GM21737 (cell line): Measurements from ENCODE around the gene RARA.

ENCODE experiments used
- ATAC-seq: cut with Tn5 transposase; IDR thresholded peaks from one replicate; pipeline ENCODE4 v1.9.1; 2021; ENCODE audit warnings: mild to moderate bottlenecking, moderate library complexity; ENCODE audit not compliant: unreplicated experiment

The RARA gene

DNA sequence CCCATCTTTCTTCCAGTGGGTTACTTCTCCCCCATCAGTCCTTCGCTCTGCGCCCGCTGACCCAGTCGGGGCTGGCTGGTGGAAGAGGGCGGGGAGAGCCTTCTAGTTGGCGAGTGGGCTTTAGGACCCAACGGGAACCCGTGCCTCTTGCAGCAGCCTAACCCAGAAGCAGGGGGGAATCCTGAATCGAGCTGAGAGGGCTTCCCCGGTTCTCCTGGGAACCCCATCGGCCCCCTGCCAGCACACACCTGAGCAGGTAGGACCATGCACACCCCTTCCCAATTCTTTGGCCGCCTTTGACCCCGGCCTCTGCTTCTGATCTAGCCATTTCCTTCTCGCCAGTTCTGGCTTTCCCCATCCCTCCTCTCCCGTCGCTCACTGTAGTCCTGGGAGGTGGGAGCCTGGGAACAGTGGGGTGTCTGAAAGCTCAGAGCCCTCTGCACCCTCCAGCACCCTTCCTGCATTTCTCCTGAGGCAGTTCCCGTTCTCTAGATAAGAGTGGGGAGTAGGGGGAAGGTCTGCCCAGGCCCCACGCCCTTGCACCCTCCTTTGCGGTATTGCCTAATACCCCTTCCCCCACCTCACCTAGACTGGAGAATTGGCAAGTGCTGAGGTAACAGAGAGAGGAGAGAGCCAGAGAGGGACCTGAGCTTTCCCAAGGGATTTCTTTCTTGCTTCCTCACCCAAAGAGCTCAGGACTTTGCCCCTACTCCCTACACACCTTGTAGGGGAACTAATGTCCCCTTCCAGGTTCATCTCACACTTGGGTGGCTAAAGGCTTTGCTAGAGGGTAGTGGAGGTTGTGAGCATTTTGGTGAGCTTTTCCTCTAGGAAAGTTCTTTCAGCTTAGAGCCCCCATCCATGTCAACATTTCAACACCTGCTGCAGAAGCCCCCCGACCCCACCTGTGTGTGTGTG, at the start of gene RARA:
TSS of gene RARA (plus strand) at position 150 of the 918 bp plus-strand sequence. CDS start 22,039 bp downstream, outside the sequence.
- ATAC-seq: no peak

DNA sequence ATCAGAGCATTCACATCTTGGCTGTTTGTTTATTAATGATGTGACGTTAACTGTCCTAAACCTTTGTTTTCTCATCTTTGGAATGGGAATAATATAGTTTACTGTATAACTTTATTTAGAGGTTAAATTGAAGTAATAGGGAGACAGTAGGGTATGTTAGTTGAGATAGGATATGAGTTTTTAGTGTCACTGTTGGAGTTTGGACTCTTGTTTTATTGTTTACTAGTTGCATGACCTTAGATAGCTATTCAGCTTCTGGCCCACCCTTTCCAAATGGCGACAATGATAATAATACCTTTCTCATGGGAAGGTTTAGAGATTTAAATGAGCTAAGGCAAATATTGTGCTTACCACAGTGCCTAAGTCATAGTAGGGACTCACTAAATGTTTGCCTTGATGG, 49.5 kb upstream of the RARA start:
- ATAC-seq: no peak

DNA sequence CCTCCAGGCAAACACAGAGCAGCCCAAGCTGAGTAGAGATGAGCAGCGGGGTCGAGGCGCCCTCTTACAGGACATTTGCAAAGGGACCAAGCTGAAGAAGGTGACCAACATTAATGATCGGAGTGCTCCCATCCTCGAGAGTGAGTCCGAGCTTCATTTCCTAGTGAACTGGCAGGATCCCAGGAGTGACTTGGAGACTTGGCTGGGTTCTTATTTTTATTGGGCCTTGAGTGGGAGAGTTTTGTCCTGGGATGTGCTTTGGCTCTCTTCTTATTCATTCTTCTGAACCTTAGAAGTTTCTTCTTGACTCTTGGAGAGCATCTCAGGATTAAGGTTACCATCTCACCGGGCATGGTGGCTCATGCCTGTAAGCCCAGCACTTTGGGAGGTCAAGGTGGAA, 48.5 kb upstream of the RARA start:
- ATAC-seq: no peak

DNA sequence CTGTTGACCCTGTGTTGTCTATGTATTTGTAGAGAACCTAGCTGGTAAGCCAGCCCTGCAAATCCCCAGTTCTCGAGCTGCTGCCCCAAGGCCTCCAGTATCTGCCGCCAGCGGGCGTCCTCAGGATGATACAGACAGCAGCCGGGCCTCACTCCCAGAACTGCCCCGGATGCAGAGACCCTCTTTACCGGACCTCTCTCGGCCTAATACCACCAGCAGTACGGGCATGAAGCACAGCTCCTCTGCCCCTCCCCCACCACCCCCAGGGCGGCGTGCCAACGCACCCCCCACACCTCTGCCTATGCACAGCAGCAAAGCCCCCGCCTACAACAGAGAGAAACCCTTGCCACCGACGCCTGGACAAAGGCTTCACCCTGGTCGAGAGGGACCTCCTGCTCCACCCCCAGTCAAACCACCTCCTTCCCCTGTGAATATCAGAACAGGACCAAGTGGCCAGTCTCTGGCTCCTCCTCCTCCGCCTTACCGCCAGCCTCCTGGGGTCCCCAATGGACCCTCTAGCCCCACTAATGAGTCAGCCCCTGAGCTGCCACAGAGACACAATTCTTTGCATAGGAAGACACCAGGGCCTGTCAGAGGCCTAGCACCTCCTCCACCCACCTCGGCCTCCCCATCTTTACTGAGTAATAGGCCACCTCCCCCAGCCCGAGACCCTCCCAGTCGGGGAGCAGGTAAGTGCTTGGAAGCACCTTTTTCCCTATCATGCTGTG, 44.4 kb upstream of the RARA start:
- no peak for ATAC-seq

DNA sequence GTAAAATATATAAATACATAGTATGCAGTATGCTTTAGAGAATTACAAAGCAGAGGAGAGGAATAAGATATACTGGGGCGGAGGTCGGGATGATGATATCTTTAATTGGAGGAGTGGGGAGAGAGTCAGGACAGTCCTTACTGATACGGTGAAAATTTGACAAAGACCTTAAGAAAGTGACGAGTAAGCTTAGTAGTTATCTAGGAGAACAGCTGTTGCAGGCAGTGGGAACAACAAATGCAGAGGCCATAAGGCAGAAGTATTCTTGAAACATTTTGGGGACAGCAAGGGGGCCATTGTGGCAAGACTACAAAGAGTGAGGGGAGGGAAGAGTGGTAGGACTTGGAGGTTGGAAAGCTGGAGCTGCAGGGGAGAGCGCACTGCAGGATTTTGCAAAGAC, 43.6 kb upstream of the RARA start:
- ATAC-seq: no peak

DNA sequence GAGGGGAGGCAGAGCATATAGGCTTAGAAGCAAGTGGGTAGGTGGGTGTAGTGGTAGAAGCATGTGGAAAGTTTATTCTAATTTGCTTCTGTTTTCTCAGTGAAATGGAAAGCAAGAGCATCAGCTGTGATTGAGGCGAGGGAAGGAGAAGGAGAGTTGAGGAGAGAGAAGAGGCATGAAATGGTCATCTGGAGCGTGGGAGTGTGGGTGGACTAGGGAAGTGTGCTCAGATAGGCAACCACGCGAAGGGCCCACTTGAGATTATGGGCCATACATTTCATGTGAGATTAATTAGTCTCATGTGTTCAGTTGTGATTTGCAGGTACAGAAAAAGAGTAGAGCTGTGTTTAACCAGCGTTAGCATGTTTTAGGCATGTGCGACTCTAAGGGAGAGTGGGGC, 42.1 kb upstream of the RARA start:
- ATAC-seq: no peak

DNA sequence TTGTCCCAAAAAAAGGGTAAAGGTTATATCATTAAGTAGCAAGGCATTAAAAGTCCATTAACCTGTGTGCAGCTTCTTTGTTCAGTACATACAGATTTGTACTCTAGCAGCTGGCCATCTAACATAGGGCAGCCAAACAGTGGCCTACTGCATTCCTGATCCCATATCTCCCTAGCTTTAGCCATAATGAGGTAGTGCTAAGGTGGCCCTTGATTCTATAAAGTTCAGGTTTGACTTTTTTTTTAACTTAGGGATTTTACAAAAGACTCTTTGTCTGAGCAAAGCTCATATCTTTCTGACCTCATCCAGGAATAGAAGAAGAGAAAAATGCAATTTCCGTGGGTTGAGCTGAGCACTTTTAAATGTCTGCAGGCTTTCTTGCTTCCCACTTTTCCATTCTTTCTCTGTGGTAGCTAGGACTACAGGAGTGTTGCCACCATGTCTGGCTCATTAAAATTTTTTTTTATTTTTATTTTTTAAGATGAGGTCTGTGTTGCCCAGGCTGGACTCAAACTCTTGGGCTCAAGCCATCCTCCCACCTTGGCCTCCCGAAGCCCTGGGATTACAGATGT, 40.8 kb upstream of the RARA start:
- no peak for ATAC-seq

DNA sequence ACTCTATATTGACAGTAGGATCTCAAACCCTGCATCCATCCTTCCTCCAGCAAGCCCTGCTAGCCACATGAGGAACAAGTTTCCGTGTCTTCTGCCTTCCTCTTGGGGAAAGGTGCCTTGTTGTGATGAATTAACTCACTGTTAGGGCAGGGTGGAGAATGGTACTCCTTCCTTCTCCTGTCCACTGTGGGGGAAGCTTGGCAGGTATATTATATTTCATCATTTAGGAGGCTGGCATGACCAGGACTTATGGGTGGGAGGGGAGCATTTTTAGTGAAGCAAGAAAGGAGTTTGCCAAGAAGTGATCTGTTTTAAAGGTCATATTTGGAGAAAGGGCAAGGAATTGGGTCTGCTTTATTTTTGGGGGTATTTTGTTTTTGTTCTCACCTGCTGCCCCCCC, 30.6 kb upstream of the RARA start:
- ATAC-seq: no peak

DNA sequence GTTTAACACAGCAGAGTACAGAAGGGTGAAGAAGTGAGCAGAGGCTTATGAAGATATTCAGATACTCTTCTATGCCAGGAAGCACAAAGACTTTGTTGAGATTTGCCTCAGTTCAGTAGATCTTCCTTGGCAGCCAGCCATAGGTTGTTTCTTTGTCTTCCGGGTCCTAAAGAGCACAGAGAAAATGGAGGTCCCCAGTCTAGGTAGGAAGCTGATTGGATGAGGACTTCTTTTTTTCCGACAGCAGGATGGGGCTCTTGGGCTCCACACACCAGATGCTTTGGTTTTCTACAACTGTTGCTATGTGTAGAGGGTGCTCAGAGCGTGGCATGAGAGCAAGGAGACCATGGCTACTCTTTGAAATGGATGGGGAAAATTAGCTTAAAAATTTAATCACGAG, 29.6 kb upstream of the RARA start:
- no peak for ATAC-seq

DNA sequence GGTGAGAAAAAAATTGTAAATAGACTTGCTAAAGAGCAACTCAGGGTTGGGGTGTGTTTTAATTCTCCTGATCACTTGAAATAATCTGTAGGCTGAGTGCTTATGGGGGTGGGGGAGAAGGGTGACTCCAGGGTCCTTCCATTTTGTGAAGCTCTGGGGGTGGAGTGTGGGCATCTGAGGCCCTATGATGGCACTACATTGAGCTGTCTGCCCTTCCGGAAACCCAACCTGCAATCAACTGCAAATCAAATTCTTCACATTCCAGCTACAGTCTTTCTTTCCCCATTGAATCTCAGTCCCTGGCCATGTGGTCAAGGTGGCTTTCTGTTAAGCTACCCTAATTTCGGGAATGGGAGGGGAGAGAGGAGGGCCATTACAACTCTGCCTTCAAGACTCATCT, 27.3 kb upstream of the RARA start:
- no peak for ATAC-seq

DNA sequence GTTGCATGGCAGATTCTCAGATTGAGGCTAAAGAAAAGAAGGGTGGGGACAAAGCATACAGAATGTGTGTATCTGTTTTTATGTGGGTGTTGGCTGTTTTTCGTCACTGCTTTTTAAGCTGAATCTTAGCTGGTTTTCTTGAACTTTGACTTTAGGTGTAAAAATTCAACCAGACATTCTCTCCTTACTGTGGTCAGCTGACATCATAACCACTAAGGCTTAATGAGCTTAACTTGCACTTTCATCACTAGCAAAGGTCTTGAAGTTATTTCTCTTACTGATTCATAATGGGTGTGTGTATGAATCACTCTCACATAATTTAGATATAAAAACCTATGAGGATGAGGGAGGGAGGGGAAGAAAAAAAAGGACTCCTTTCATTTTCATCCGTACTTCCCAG, 25.3 kb upstream of the RARA start:
- ATAC-seq: no peak

DNA sequence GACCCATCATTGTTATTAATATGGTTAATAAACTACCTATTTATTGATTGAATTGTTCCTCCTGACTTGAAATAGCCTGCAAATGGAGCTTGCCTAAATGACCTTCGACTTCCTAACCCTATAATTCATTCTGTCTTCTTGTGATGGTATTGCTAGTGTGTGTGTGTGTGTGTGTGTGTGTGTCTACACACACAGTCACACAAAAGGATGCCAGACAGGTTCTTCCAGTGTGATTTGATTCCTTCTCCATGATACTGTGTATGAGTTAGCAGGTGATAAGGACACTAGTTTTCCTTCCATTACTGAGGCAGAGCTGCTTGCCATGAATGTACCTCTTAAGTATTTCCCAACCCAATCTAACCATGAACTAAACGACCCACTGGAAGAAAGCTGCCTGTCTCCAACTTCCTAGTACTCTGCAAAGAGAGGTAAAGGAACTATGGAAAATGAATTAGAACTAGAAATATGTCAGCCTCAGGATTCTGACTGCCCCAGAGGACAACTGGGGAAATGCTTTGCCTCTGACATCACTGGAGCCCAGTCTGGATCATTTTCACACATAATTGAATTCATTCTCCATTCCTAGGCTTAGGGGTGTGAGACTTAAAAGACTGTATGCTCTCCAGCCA, 24.8 kb upstream of the RARA start:
- ATAC-seq: no peak

DNA sequence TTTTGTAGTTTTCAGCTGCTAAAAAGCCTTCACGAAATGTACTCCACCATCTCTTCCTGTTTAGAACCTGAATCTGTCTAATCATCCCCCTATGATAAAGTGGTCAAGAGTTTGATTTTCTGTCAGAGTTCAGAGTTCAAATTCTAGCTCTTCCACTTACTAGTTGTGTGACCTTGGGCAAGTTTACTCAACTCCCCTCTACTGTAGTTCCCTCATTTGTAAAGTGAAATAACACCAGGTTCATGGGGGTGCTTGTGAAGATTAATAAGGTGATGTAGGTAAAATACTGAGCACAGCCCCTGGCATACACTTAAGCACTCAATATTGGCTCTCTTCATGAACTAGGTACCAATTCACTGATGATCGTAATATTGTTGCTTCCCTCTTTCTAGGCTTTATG, 22.5 kb upstream of the RARA start:
- no peak for ATAC-seq

DNA sequence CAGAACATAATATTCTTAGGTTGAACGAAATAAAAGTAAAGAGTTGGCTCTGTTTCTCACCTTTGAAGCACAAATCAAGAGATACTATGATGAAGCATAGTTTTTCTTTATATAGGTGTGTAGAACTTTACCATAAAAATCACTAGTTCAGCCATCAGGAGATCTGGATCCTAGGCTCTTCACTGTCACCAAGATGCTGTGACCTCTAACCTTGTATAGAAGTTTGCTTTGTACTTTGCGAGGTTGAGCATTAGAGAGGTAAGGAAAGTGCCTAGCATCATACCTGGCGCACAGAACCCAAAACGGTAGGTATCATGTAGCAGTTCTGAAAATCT, 21.9 kb upstream of the RARA start:
- no peak for ATAC-seq

DNA sequence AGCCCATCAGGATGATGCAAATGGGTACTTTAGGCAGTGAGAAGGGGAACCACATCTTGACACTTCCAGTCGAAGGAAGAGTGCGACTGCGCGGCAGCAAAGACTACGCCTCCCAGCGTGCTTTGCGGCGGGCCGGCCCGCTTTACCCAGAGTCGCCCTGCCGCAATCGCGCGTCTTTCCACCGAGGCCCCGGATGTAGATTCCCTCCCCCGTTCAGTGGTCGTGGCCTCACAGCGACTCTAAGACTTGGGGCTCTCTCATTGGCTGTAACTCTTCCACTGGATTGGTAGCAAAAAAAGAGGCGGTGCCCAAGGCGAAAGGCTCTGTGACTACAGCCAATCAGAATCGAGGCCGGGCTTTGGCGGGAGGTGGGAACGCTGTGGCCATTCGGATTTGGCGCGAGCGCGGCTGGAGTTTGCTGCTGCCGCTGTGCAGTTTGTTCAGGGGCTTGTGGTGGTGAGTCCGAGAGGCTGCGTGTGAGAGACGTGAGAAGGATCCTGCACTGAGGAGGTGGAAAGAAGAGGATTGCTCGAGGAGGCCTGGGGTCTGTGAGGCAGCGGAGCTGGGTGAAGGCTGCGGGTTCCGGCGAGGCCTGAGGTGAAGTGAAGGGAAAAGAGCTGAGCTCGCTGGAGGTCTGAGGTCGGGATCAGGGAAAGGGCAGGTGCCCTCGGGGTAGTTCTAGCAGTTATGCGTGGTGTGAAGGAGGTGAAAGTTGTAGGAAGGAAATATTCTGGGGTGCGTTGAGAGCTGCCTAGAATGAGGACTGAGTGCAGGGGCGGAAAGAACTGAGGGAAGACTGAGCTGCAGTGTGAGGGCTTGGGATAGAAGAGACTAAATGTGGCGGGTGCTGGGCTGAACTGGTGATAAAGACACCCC, 21.2 kb upstream of the RARA start, which contains the start of gene CDC6:
TSS of gene CDC6 (plus strand) at position 386 of the 876 bp plus-strand sequence. CDS start 1,542 bp downstream, outside the sequence.
- ATAC-seq: peak; percentile 86

DNA sequence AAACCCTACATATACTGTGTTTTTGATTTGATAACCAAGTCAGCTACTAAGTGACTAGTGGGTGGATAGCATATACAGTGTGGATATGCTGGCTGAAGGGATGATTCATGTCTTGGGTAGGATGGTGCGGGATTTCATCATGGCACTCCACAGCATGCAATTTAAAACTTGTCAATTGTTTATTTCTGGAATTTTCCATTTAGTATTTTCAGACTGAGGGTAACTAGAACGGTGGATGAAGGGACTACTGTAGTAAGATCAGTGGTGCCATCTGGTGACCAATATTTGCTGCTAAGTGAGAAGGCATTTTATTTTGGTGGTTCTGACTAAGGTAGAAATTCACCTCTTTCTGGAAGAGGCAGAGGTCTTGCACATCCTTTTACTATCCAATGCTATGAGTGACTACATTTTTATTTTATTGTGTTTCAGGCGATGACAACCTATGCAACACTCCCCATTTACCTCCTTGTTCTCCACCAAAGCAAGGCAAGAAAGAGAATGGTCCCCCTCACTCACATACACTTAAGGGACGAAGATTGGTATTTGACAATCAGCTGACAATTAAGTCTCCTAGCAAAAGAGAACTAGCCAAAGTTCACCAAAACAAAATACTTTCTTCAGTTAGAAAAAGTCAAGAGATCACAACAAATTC, 18.2 kb upstream of the RARA start:
- no peak for ATAC-seq

DNA sequence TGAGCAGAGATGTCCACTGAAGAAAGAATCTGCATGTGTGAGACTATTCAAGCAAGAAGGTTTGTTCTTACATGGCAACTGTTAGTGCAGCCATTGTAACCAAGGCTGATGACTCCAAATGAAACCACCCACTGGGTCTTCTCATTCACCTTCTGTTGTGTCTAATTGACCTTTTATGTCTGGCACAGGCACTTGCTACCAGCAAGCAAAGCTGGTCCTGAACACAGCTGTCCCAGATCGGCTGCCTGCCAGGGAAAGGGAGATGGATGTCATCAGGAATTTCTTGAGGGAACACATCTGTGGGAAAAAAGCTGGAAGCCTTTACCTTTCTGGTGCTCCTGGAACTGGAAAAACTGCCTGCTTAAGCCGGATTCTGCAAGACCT, 17.7 kb upstream of the RARA start:
- no peak for ATAC-seq

DNA sequence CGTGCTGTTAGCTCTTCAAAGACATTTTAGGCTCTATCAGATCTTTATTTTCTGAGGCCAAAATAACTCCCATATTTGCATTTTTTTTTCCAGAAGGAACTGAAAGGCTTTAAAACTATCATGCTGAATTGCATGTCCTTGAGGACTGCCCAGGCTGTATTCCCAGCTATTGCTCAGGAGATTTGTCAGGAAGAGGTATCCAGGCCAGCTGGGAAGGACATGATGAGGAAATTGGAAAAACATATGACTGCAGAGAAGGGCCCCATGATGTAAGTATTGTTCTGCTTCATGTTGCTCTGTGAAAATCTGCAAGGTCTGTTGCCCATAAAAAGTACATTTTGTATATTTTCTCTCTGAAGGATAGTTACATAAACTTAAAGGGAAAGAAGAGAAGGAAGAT, 15.6 kb upstream of the RARA start:
- ATAC-seq: no peak

DNA sequence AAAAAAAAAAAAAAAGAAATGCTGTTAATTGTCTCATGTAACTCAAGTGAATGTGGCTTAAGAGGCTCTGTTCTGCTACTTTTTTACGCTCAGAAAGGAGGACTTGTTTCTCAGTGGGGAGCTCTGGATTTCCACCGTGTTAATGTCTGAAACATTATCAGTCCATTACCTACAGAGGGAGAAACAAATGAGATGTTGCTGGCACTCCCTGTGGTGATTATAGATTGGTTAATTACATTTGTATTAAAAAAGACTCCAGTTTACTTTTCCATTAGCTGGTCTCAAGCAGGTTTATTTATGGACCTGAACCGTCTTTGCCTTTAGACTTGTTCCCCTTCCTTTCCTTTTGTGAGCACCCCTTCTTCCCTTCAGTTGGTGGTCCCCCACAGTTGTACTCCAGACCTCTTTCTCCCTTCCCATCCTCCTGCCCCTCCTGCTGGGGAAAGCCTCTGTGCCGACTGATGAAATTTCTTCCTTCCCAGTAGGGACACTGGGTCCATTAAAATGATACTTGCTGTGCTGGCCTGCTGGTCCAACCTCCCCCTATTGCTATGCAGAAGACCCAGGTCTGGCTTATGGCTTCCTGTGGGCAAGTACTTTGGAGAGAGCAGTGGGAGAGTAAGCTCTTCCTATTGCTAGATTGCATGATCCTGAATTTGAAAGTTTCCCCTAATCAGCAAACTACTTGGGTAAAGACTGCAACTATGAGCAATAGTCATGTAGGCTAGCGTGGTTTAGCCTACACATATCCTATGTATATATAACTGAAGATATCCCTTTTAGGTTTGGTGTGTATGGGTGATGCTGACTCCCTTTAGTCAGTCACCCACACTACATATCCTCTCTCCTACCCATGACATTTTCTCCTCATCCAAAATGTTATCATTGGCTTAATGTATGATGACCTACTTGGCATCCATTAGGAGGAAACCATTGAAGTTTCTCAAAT, 13.2 kb upstream of the RARA start:
- ATAC-seq: no peak
